HCT116 (cell line): ENCODE results near the gene BCR. TPM values are rescaled to one million over a fixed set of nuclear protein-coding genes. Genes with fewer than 3 reads are reported as not detected.
"Not testable (repeated sequence)": the region's sequence is repeated elsewhere in the genome, so short reads cannot be mapped to it uniquely, and the experiment has no call there.

Experiments
- ATAC-seq: fragments of 200-7000 bp; cut with Tn5 transposase; 2 replicates; pipeline ENCODE4 v1.9.1; 2020; ENCODE audit warnings: mild to moderate bottlenecking, moderate library complexity
- BruUV-seq: library from RNA; stranded (reverse); fragments of 400-500 nt; replicated peaks from 2 replicates; lab custom pipeline; 2021; lab: Mats Ljungman, UMichigan
- CTCF ChIA-PET: fragments of 300-600 bp; sonication (Branson Sonifier 250); formaldehyde crosslinking; loops from one replicate; lab custom pipeline; 2021; ENCODE audit warnings: antibody characterized with exemption; lab: Charles Lee
- POLR2A ChIA-PET: fragments of 300-600, 350-600 bp; sonication (Branson Sonifier 250); formaldehyde crosslinking; loops from one replicate; lab custom pipeline; 2021; ENCODE audit warnings: antibody characterized with exemption; lab: Charles Lee
- RAD21 ChIA-PET, 2 experiments: fragments of 300-600 bp; sonication (Branson Sonifier 250); formaldehyde crosslinking; loops; one replicate each; lab custom pipeline; 2023; ENCODE audit warnings: low total read pairs in 2 of 2; ENCODE audit not compliant: uncharacterized antibody in 2 of 2, unreplicated experiment in 2 of 2, low non-redundant PET in 1 of 2; lab: Charles Lee
- DNase-seq: peaks from one replicate; pipeline ENCODE4 v3.0.0-alpha.2; 2010; ENCODE audit warnings: low read depth, low spot score
- H2AFZ ChIP-seq: fragments of 200-600 bp; shearing (Covaris generic), sonication (generic); 2 replicates; pipeline ENCODE4 v1.6.1; 2017; ENCODE audit warnings: low read depth, mixed run types, mixed read lengths, antibody characterized with exemption, low read length; ENCODE audit not compliant: poor library complexity, severe bottlenecking
- H3K27ac ChIP-seq: 2 replicates; pipeline ENCODE4 v1.5.1; 2012; ENCODE audit warnings: low read depth, low read length
- H3K27me3 ChIP-seq: fragments of 200-600 bp; sonication (generic); 2 replicates; pipeline ENCODE4 v1.6.1; 2016; ENCODE audit warnings: mixed run types, low read length, mixed read lengths; ENCODE audit not compliant: insufficient read depth
- H3K36me3 ChIP-seq, 2 experiments: fragments of 200-500 bp in 1 of 2; fragments of 200-600 bp in 1 of 2; sonication (Bioruptor generic) in 1 of 2; sonication (generic) in 1 of 2; 2 replicates each; pipeline versions ENCODE4 v1.5.1 to v1.6.1; 2014 to 2016; ENCODE audit warnings: low read length in 2 of 2, inconsistent platforms in 1 of 2, mixed read lengths in 1 of 2, mixed run types in 1 of 2; ENCODE audit not compliant: insufficient read depth in 2 of 2, control insufficient read depth in 1 of 2
- H3K4me1 ChIP-seq, 2 experiments: fragments of 200-600 bp in 1 of 2; sonication (generic) in 1 of 2; 2 replicates each; pipeline versions ENCODE4 v1.5.1 to v1.6.1; 2012 to 2017; ENCODE audit warnings: low read length in 2 of 2, inconsistent platforms in 1 of 2, mild to moderate bottlenecking in 1 of 2, mixed read lengths in 1 of 2, mixed run types in 1 of 2, moderate library complexity in 1 of 2; ENCODE audit not compliant: insufficient read depth in 2 of 2, control insufficient read depth in 1 of 2
- H3K4me2 ChIP-seq: fragments of 200-600 bp; sonication (generic); 2 replicates; pipeline ENCODE4 v1.6.1; 2017; ENCODE audit warnings: mixed run types, low read length, mixed read lengths
- H3K4me3 ChIP-seq, 2 experiments: fragments of 200-600 bp in 1 of 2; sonication (generic) in 1 of 2; replicated peaks in 1 of 2; 2 replicates each; pipeline ENCODE4 v1.5.1; 2011 to 2016; ENCODE audit warnings: low read length in 2 of 2, control low read depth in 1 of 2, low read depth in 1 of 2, mild to moderate bottlenecking in 1 of 2, mixed read lengths in 1 of 2, mixed run types in 1 of 2
- H3K79me2 ChIP-seq: fragments of 200-600 bp; sonication (generic); 2 replicates; pipeline ENCODE4 v1.6.1; 2017; ENCODE audit warnings: mild to moderate bottlenecking, mixed run types, low read length, moderate library complexity, mixed read lengths; ENCODE audit not compliant: insufficient read depth
- H3K9ac ChIP-seq: fragments of 200-600 bp; sonication (generic); 2 replicates; pipeline ENCODE4 v1.6.1; 2016; ENCODE audit warnings: low read length, mixed read lengths
- H3K9me2 ChIP-seq: fragments of 200-600 bp; sonication (generic), shearing (Covaris generic); 2 replicates; pipeline ENCODE4 v1.6.1; 2017; ENCODE audit warnings: mixed run types, mild to moderate bottlenecking, moderate library complexity; ENCODE audit not compliant: insufficient read depth
- H3K9me3 ChIP-seq, 2 experiments: fragments of 200-500 bp in 1 of 2; fragments of 200-600 bp in 1 of 2; sonication (Bioruptor generic) in 1 of 2; sonication (generic) in 1 of 2; 2 replicates each; pipeline ENCODE4 v1.6.1; 2014 to 2017; ENCODE audit warnings: low read length in 2 of 2, mixed read lengths in 2 of 2, inconsistent platforms in 1 of 2, low read depth in 1 of 2, mild to moderate bottlenecking in 1 of 2, mixed run types in 1 of 2, moderate library complexity in 1 of 2; ENCODE audit not compliant: control insufficient read depth in 1 of 2, insufficient read depth in 1 of 2
- H4K20me1 ChIP-seq: fragments of 200-600 bp; sonication (generic), shearing (Covaris generic); 2 replicates; pipeline ENCODE4 v1.6.1; 2017; ENCODE audit warnings: mixed run types, mild to moderate bottlenecking, moderate library complexity; ENCODE audit not compliant: insufficient read depth
- CBX3 ChIP-seq: IDR thresholded peaks from 2 replicates; pipeline ENCODE4 v1.6.1; 2012; ENCODE audit warnings: low read depth
- CEBPB ChIP-seq: IDR thresholded peaks from 2 replicates; pipeline ENCODE4 v1.6.1; 2012; ENCODE audit warnings: low read depth
- ELF1 ChIP-seq: IDR thresholded peaks from 2 replicates; pipeline ENCODE4 v1.6.1; 2012; ENCODE audit warnings: low read depth, borderline replicate concordance
- EZH2phosphoT487 ChIP-seq: fragments of 200-600 bp; IDR thresholded peaks from 2 replicates; pipeline ENCODE4 v1.6.1; 2018; ENCODE audit warnings: antibody characterized with exemption, borderline replicate concordance
- MAX ChIP-seq: IDR thresholded peaks from 2 replicates; pipeline ENCODE4 v1.6.1; 2012
- POLR2A ChIP-seq: IDR thresholded peaks from 2 replicates; pipeline ENCODE4 v1.7.0; 2011; ENCODE audit warnings: borderline replicate concordance; ENCODE audit not compliant: insufficient read depth, insufficient read length; ENCODE audit errors: extremely low read depth
- POLR2AphosphoS5 ChIP-seq: IDR thresholded peaks from 2 replicates; pipeline ENCODE4 v1.6.1; 2011; ENCODE audit warnings: mild to moderate bottlenecking, low read depth, low read length, moderate library complexity
- REST ChIP-seq: IDR thresholded peaks from 2 replicates; pipeline ENCODE4 v1.6.1; 2012; ENCODE audit warnings: low read depth
- SRF ChIP-seq: IDR thresholded peaks from 2 replicates; pipeline ENCODE4 v1.6.1; 2012; ENCODE audit warnings: low read depth
- YY1 ChIP-seq: IDR thresholded peaks from 2 replicates; pipeline ENCODE4 v1.6.1; 2011; ENCODE audit warnings: low read length, low read depth, moderate library complexity, mild to moderate bottlenecking; ENCODE audit not compliant: insufficient replicate concordance; ENCODE audit errors: extremely low read depth
- ZFX ChIP-seq: fragments of 450-650 bp; IDR thresholded peaks from 2 replicates; pipeline ENCODE4 v1.6.1; 2017
- intact Hi-C: fragments of 100-400 bp; cut with micrococcal nuclease; formaldehyde crosslinking; loops from 2 replicates; pipeline ENCODE4 v1.10.0; 2022
- total RNA-seq: library from RNA; stranded (reverse); gene quantifications from one replicate; pipeline ENCODE4 v1.2.1, GENCODE V29; 2021; ENCODE audit not compliant: unreplicated experiment
- TF ChIP-seq, protein P1 (sequence below): IDR thresholded peaks from 2 replicates; pipeline ENCODE4 v1.6.1; 2011; ENCODE audit warnings: mild to moderate bottlenecking, low read length, moderate library complexity; ENCODE audit not compliant: insufficient replicate concordance; ENCODE audit errors: extremely low read depth

Gene BCR
- total RNA-seq, 1 experiment from 2014 or later = 39.7 TPM

GRCh38 chr22:23341942-23342695 lies 161.8 kb downstream of the BCR start:
- CTCF ChIA-PET, H3K9me2 ChIP-seq, ATAC-seq, H4K20me1 ChIP-seq, BruUV-seq, H3K4me1 ChIP-seq, H3K9ac ChIP-seq, RAD21 ChIA-PET, H3K79me2 ChIP-seq, DNase-seq, H3K4me2 ChIP-seq, H3K27ac ChIP-seq, H3K27me3 ChIP-seq, H3K36me3 ChIP-seq, H3K4me3 ChIP-seq, H3K9me3 ChIP-seq, intact Hi-C loops, H2AFZ ChIP-seq, POLR2A ChIA-PET: not testable (repeated sequence)

GRCh38 chr22:23351321-23351720 lies 171.0 kb downstream of the BCR start:
- no peak overlapping the region for H3K9ac ChIP-seq
- ChIA-PET POLR2A (no interaction called here), CTCF (no interaction called here), RAD21 (no interaction called here)
- no peaks in the 10 kb centered on the region for H3K9me3 ChIP-seq
- no peaks in the 10 kb centered on the region for H3K36me3 ChIP-seq
- no TSS peak for BruUV-seq
- no peak overlapping the region for H3K4me2 ChIP-seq
- DNase-seq = no peak
- no peak overlapping the region for H3K4me3 ChIP-seq
- no peak for ATAC-seq
- H3K27me3 ChIP-seq = peaks cover 21% of the 10 kb centered on the region
- no peak overlapping the region for H2AFZ ChIP-seq
- no peaks in the 10 kb centered on the region for H3K4me1 ChIP-seq
- intact Hi-C loops = no loop called here
- H4K20me1 ChIP-seq = no peaks in the 10 kb centered on the region
- H3K79me2 ChIP-seq = no peaks in the 10 kb centered on the region
- no peaks in the 10 kb centered on the region for H3K9me2 ChIP-seq
- no peak overlapping the region for H3K27ac ChIP-seq
- no peak for TF ChIP-seq POLR2A
- TF ChIP-seq SRF = no peak
- TF ChIP-seq, protein P1, sequence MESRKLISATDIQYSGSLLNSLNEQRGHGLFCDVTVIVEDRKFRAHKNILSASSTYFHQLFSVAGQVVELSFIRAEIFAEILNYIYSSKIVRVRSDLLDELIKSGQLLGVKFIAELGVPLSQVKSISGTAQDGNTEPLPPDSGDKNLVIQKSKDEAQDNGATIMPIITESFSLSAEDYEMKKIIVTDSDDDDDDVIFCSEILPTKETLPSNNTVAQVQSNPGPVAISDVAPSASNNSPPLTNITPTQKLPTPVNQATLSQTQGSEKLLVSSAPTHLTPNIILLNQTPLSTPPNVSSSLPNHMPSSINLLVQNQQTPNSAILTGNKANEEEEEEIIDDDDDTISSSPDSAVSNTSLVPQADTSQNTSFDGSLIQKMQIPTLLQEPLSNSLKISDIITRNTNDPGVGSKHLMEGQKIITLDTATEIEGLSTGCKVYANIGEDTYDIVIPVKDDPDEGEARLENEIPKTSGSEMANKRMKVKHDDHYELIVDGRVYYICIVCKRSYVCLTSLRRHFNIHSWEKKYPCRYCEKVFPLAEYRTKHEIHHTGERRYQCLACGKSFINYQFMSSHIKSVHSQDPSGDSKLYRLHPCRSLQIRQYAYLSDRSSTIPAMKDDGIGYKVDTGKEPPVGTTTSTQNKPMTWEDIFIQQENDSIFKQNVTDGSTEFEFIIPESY = no peak
- TF ChIP-seq YY1 = no peak
- no peak for TF ChIP-seq CBX3
- no peak for TF ChIP-seq MAX
- no peak for TF ChIP-seq POLR2AphosphoS5
- no peak for TF ChIP-seq EZH2phosphoT487
- TF ChIP-seq CEBPB = no peak
- TF ChIP-seq ZFX = no peak
- TF ChIP-seq ELF1 = no peak
- no peak for TF ChIP-seq REST
